ENCODE measurements around the gene APBB1. TPM values are rescaled to one million over a fixed set of nuclear protein-coding genes. Genes with fewer than 3 reads are reported as not detected.

The APBB1 gene
- total RNA-seq, 1 donor from 2014 or later = 1.8 TPM

- no peak for DNase-seq (ENCODE audit: low read depth)
- no peaks in the 10 kb centered on the region for H3K36me3 ChIP-seq (ENCODE audit: control insufficient read depth, insufficient read depth, low read length)
- H3K4me3 ChIP-seq (ENCODE audit: low read depth, low read length) = no peak overlapping the region
- TF ChIP-seq CTCF (IDR thresholded peaks at IDR 0.05; ENCODE audit: insufficient read depth, low read length, severe bottlenecking) = no peak
- FAIRE-seq = no peak
- no peaks in the 10 kb centered on the region for H3K27me3 ChIP-seq (ENCODE audit: control insufficient read depth, insufficient read depth, low read length)
Observed at GRCh38 chr11:6350486-6350885, 68.4 kb downstream of the APBB1 start.

GRCh38 chr11:6350043-6350442 is 68.9 kb downstream of the APBB1 start:
- Histone ChIP-seq H3K27me3 (ENCODE audit: control insufficient read depth, insufficient read depth, low read length) (no peaks in the 10 kb centered on the region), H3K36me3 (ENCODE audit: control insufficient read depth, insufficient read depth, low read length) (no peaks in the 10 kb centered on the region), H3K4me3 (ENCODE audit: low read depth, low read length) (no peak overlapping the region)
- no peak for DNase-seq (ENCODE audit: low read depth)
- TF ChIP-seq CTCF (IDR thresholded peaks at IDR 0.05; ENCODE audit: insufficient read depth, low read length, severe bottlenecking) = no peak
- no peak for FAIRE-seq

GRCh38 chr11:6345366-6345765 is 73.5 kb downstream of the APBB1 start:
- H3K36me3 ChIP-seq (ENCODE audit: control insufficient read depth, insufficient read depth, low read length) = no peaks in the 10 kb centered on the region
- no peak overlapping the region for H3K4me3 ChIP-seq (ENCODE audit: low read depth, low read length)
- FAIRE-seq (no peak), DNase-seq (ENCODE audit: low read depth) (no peak)
- TF ChIP-seq CTCF (IDR thresholded peaks at IDR 0.05; ENCODE audit: insufficient read depth, low read length, severe bottlenecking) = no peak
- H3K27me3 ChIP-seq (ENCODE audit: control insufficient read depth, insufficient read depth, low read length) = no peaks in the 10 kb centered on the region

Other genes starting within 250 kb of the APBB1 start
- not detected in 2 replicates for gene OR52B2, start 248.8 kb downstream of the APBB1 start, total RNA-seq
- gene OR52W1, start 219.9 kb downstream of the APBB1 start, total RNA-seq = not detected in 2 replicates
- not detected in 2 replicates for gene C11orf42, start 213.5 kb downstream of the APBB1 start, total RNA-seq
- gene FHIP1B, start 184.5 kb downstream of the APBB1 start, total RNA-seq = 7.4 and 10.4 TPM in 2 replicates
- 0.26 TPM in 1 of 2 replicates, not detected in the other for gene CNGA4, start 180.0 kb downstream of the APBB1 start, total RNA-seq
- not detected in 2 replicates for gene CCKBR, start 159.3 kb downstream of the APBB1 start, total RNA-seq
- 35.0 and 41.6 TPM in 2 replicates for gene CAVIN3, start 98.6 kb downstream of the APBB1 start, total RNA-seq
- gene SMPD1, start 28.6 kb downstream of the APBB1 start, total RNA-seq = 1.1 and 3.2 TPM in 2 replicates
- gene HPX, start 21.9 kb upstream of the APBB1 start, total RNA-seq = 0.26 and 0.51 TPM in 2 replicates
- gene TRIM3, start 54.8 kb upstream of the APBB1 start, total RNA-seq = 7.6 and 9.9 TPM in 2 replicates
- 59.3 and 72.7 TPM in 2 replicates for gene ARFIP2, start 62.2 kb upstream of the APBB1 start, total RNA-seq
- 39.5 and 42.1 TPM in 2 replicates for gene TIMM10B, start 62.4 kb upstream of the APBB1 start, total RNA-seq
- 4.5 and 8.2 TPM in 2 replicates for gene DNHD1, start 78.2 kb upstream of the APBB1 start, total RNA-seq
- gene RRP8, start 184.5 kb upstream of the APBB1 start, total RNA-seq = 10.3 and 10.5 TPM in 2 replicates
- 47.0 and 70.3 TPM in 2 replicates for gene ILK, start 184.7 kb upstream of the APBB1 start, total RNA-seq
- 43.2 and 70.2 TPM in 2 replicates for gene TAF10, start 193.1 kb upstream of the APBB1 start, total RNA-seq
- gene TPP1, start 200.3 kb upstream of the APBB1 start, total RNA-seq = 23.7 and 40.8 TPM in 2 replicates
- gene DCHS1, start 236.7 kb upstream of the APBB1 start, total RNA-seq = 0.26 TPM in 2 replicates